Gastroesophageal sphincter (tissue), 4 donors: ENCODE measurements around the gene C2CD2. TPM values are rescaled to one million over a fixed set of nuclear protein-coding genes. Genes with fewer than 3 reads are reported as not detected.

Experiments
- ATAC-seq: fragments of 150-250 bp; one replicate; pipeline ENCODE4 v1.9.1; 2016; ENCODE audit warnings: mild to moderate bottlenecking, moderate library complexity
- H3K27ac ChIP-seq, 4 donors: fragments of 200-600 bp; sonication (generic) in 3 of 4; 1 replicate in 3 of 4; 2 replicates in 1 of 4; pipeline ENCODE4 v1.5.1; 2016 to 2019
- H3K27me3 ChIP-seq: fragments of 200-600 bp; sonication (generic); one replicate; pipeline ENCODE4 v1.5.1; 2019
- H3K36me3 ChIP-seq, 2 donors: fragments of 200-600 bp; sonication (generic); one replicate each; pipeline ENCODE4 v1.5.1; 2019; ENCODE audit warnings: control low read depth in 1 of 2
- H3K4me1 ChIP-seq, 3 donors: fragments of 200-600 bp; sonication (generic); 1 replicate in 2 of 3; 2 replicates in 1 of 3; pipeline ENCODE4 v1.5.1; 2016 to 2019; ENCODE audit warnings: control low read depth in 2 of 3
- H3K4me3 ChIP-seq, 2 donors: fragments of 200-600 bp; sonication (generic); one replicate each; pipeline ENCODE4 v1.5.1; 2019; ENCODE audit warnings: mild to moderate bottlenecking in 1 of 2, moderate library complexity in 1 of 2
- H3K9me3 ChIP-seq, 3 donors: fragments of 200-600 bp; sonication (generic); one replicate each; pipeline ENCODE4 v1.5.1; 2017 to 2019; ENCODE audit warnings: control low read depth in 2 of 3
- CTCF ChIP-seq, 4 experiments: fragments of 200-600 bp in 2 of 4; fragments of 450-650 bp in 2 of 4; sonication (generic) in 1 of 4; IDR thresholded peaks; one replicate each; pipeline ENCODE4 v1.5.1; 2017 to 2019; ENCODE audit warnings: antibody characterized with exemption in 4 of 4, mild to moderate bottlenecking in 2 of 4, moderate library complexity in 2 of 4
- EP300 ChIP-seq: sonication (generic); formaldehyde crosslinking; IDR thresholded peaks from one replicate; pipeline ENCODE4 v1.6.1; 2017; ENCODE audit warnings: antibody characterized with exemption, mild to moderate bottlenecking
- POLR2A ChIP-seq, 2 donors: fragments of 450-650 bp; IDR thresholded peaks; one replicate each; pipeline ENCODE4 v1.6.1; 2017; ENCODE audit warnings: antibody characterized with exemption in 2 of 2, mild to moderate bottlenecking in 2 of 2, moderate library complexity in 1 of 2
- POLR2AphosphoS5 ChIP-seq: sonication (generic); formaldehyde crosslinking; IDR thresholded peaks from one replicate; pipeline ENCODE4 v1.6.1; 2017; ENCODE audit warnings: antibody characterized with exemption
- WGBS, 2 donors: methylation state at CpG; one replicate each; pipeline ENCODE4 v1.1.5; 2018; ENCODE audit warnings: low coverage in 1 of 2; 5-methylcytosine and 5-hydroxymethylcytosine counted together
- total RNA-seq, 4 donors: library from RNA; depleted of rRNA; stranded (reverse); fragments of >200 nt; gene quantifications; one replicate each; pipeline ENCODE4 v1.1.0, GENCODE V29; 2016

C2CD2 gene
- total RNA-seq, 4 donors from 2014 or later, result 15.6 to 38.9 (median 18.7) TPM

GRCh38 chr21:41866274-41866809 is 87.5 kb downstream of the C2CD2 start:
- no peaks in the 10 kb centered on the region for H3K36me3 ChIP-seq
- no peaks in the 10 kb centered on the region for H3K9me3 ChIP-seq
- no peak for ATAC-seq
- peaks cover 0 to 8% (median 0%) of the 10 kb centered on the region in 3 donors for H3K4me1 ChIP-seq
- no peaks in the 10 kb centered on the region for H3K27me3 ChIP-seq
- TF ChIP-seq EP300 (no peak), POLR2A (IDR thresholded peaks at IDR 0.05) (no peak), CTCF (IDR thresholded peaks at IDR 0.05) (no peak), POLR2AphosphoS5 (no peak)
- H3K4me3 ChIP-seq, result no peak overlapping the region
- WGBS, 2 donors, result 74 to 86% methylated on average over 5 to 11 of the region's 11 CpGs
- no peak overlapping the region for H3K27ac ChIP-seq

- no peaks in the 10 kb centered on the region for H3K9me3 ChIP-seq
- H3K4me1 ChIP-seq, result peaks cover 0 to 8% (median 0%) of the 10 kb centered on the region in 3 donors
- TF ChIP-seq EP300 (no peak), CTCF (IDR thresholded peaks at IDR 0.05) (no peak), POLR2AphosphoS5 (no peak), POLR2A (IDR thresholded peaks at IDR 0.05) (no peak)
- H3K4me3 ChIP-seq, result no peak overlapping the region
- no peak overlapping the region for H3K27ac ChIP-seq
- no peaks in the 10 kb centered on the region for H3K36me3 ChIP-seq
- WGBS, 2 donors, result 70 to 72% methylated on average over 6 to 14 of the region's 15 CpGs
- ATAC-seq, result no peak
- H3K27me3 ChIP-seq, result no peaks in the 10 kb centered on the region
Observed at GRCh38 chr21:41865002-41865777, 88.6 kb downstream of the C2CD2 start.

GRCh38 chr21:41864311-41865001 is 89.4 kb downstream of the C2CD2 start:
- no peaks in the 10 kb centered on the region for H3K9me3 ChIP-seq
- H3K27ac ChIP-seq, result no peak overlapping the region
- peaks cover 0 to 7% of the 10 kb centered on the region in 2 donors for H3K36me3 ChIP-seq
- H3K4me3 ChIP-seq, result no peak overlapping the region
- H3K27me3 ChIP-seq, result no peaks in the 10 kb centered on the region
- 90% methylated on average over 9 of the region's 10 CpGs for WGBS, 2 donors
- peaks cover 0 to 8% (median 0%) of the 10 kb centered on the region in 3 donors for H3K4me1 ChIP-seq
- no peak for ATAC-seq
- TF ChIP-seq POLR2AphosphoS5 (no peak), POLR2A (IDR thresholded peaks at IDR 0.05) (no peak), CTCF (IDR thresholded peaks at IDR 0.05) (no peak), EP300 (no peak)

- Histone ChIP-seq H3K27me3 (no peaks in the 10 kb centered on the region), H3K4me1 (peaks cover 0 to 8% (median 0%) of the 10 kb centered on the region in 3 donors), H3K9me3 (no peaks in the 10 kb centered on the region), H3K27ac (no peak overlapping the region), H3K36me3 (peaks cover 0 to 18% of the 10 kb centered on the region in 2 donors), H3K4me3 (no peak overlapping the region)
- TF ChIP-seq POLR2AphosphoS5, result no peak
- TF ChIP-seq EP300, result no peak
- no peak for TF ChIP-seq CTCF (IDR thresholded peaks at IDR 0.05)
- TF ChIP-seq POLR2A (IDR thresholded peaks at IDR 0.05), result no peak
- ATAC-seq, result no peak
- WGBS, 2 donors, result 78 to 100% methylated on average over 2 to 4 of the region's 4 CpGs
Observed at GRCh38 chr21:41863439-41863740, 90.4 kb downstream of the C2CD2 start.
